Common myeloid progenitor, CD34-positive (primary cell): ENCODE measurements around the gene SH2D3C.

Source experiments
- CTCF ChIA-PET: fragments of 350-600 bp; sonication (Branson Sonifier 250); formaldehyde crosslinking; loops from one replicate; lab custom pipeline; 2021; ENCODE audit warnings: antibody characterized with exemption; lab: Charles Lee
- POLR2A ChIA-PET: fragments of 350-600 bp; sonication (Branson Sonifier 250); formaldehyde crosslinking; loops from one replicate; lab custom pipeline; 2021; ENCODE audit warnings: antibody characterized with exemption; lab: Charles Lee
- DNase-seq, 3 donors: peaks; one replicate each; pipeline versions ENCODE4 v3.0.0 to v3.0.0-alpha.2; 2013
- H3K27ac ChIP-seq, 2 experiments: 1 replicate in 1 of 2; 2 replicates in 1 of 2; pipeline ENCODE4 v1.7.0; 2013; ENCODE audit warnings: inconsistent platforms in 2 of 2, low read length in 2 of 2, mild to moderate bottlenecking in 2 of 2, low read depth in 1 of 2, moderate library complexity in 1 of 2; ENCODE audit not compliant: severe bottlenecking in 2 of 2, insufficient read depth in 1 of 2, poor library complexity in 1 of 2
- H3K27me3 ChIP-seq, 5 experiments: replicated peaks in 2 of 5; 1 replicate in 3 of 5; 2 replicates in 2 of 5; pipeline versions ENCODE4 v1.6.1 to v1.7.0; 2013; ENCODE audit warnings: low read length in 4 of 5, mild to moderate bottlenecking in 2 of 5, moderate library complexity in 2 of 5, inconsistent platforms in 1 of 5; ENCODE audit not compliant: insufficient read depth in 5 of 5, control insufficient read depth in 4 of 5
- H3K36me3 ChIP-seq, 4 experiments: 1 replicate in 2 of 4; 2 replicates in 2 of 4; pipeline versions ENCODE4 v1.6.1 to v1.7.0; 2013; ENCODE audit warnings: low read length in 3 of 4, control low read depth in 1 of 4, mild to moderate bottlenecking in 1 of 4; ENCODE audit not compliant: control insufficient read depth in 4 of 4, insufficient read depth in 4 of 4
- H3K4me1 ChIP-seq, 4 experiments: 1 replicate in 3 of 4; 2 replicates in 1 of 4; pipeline versions ENCODE4 v1.6.1 to v1.7.1; 2013; ENCODE audit warnings: low read length in 3 of 4, mild to moderate bottlenecking in 3 of 4, control low read depth in 1 of 4, inconsistent platforms in 1 of 4, moderate library complexity in 1 of 4; ENCODE audit not compliant: control insufficient read depth in 4 of 4, insufficient read depth in 4 of 4; ENCODE audit errors: control extremely low read depth in 1 of 4
- H3K4me3 ChIP-seq, 7 experiments: 1 replicate in 4 of 7; 2 replicates in 3 of 7; pipeline versions ENCODE4 v1.5.1 to v1.7.0; 2013; ENCODE audit warnings: mild to moderate bottlenecking in 7 of 7, low read length in 6 of 7, moderate library complexity in 6 of 7, inconsistent platforms in 2 of 7, low read depth in 2 of 7, control low read depth in 1 of 7; ENCODE audit not compliant: insufficient read depth in 4 of 7, control insufficient read depth in 1 of 7; ENCODE audit errors: extremely low read depth in 1 of 7
- H3K9me3 ChIP-seq, 5 experiments: 1 replicate in 4 of 5; 2 replicates in 1 of 5; pipeline versions ENCODE4 v1.6.1 to v1.7.1; 2013; ENCODE audit warnings: low read length in 4 of 5, mild to moderate bottlenecking in 2 of 5, inconsistent platforms in 1 of 5, low read depth in 1 of 5, moderate library complexity in 1 of 5; ENCODE audit not compliant: control insufficient read depth in 4 of 5, insufficient read depth in 2 of 5; ENCODE audit errors: control extremely low read depth in 1 of 5
- WGBS: methylation state at CpG from one replicate; pipeline ENCODE4 v1.1.5; 2013; ENCODE audit not compliant: insufficient coverage; 5-methylcytosine and 5-hydroxymethylcytosine counted together

The SH2D3C gene

GRCh38 chr9:127768698-127769097, 9.8 kb downstream of the SH2D3C start:
- Histone ChIP-seq H3K27me3 (no peaks in the 10 kb centered on the region), H3K36me3 (peaks cover 3 to 60% (median 24%) of the 10 kb centered on the region in 4 experiments), H3K4me1 (peaks cover 6 to 62% (median 61%) of the 10 kb centered on the region in 4 experiments), H3K9me3 (no peaks in the 10 kb centered on the region), H3K4me3 (peak overlapping the region in 2 of 7 experiments; percentile 11 to 16), H3K27ac (peak overlapping the region; percentile 25 to 57)
- ChIA-PET POLR2A (no interaction called here), CTCF (interaction anchor here (1.2 to 14.0 kb wide), 5 partner anchors 9 to 107 kb away, joined by 4 to 244 read pairs (median 12); partner anchors contain the start of genes CDK9, SH2D3C and TOR2A)
- peak in 2 of 3 donors; percentile 34 to 38 for DNase-seq
- 70% methylated on average over 6 of the region's 8 CpGs for WGBS

GRCh38 chr9:127767909-127768331, 10.5 kb downstream of the SH2D3C start:
- Histone ChIP-seq H3K4me3 (peak overlapping the region in 2 of 7 experiments; percentile 16 to 45), H3K36me3 (peaks cover 3 to 60% (median 21%) of the 10 kb centered on the region in 4 experiments), H3K27me3 (no peaks in the 10 kb centered on the region), H3K9me3 (no peaks in the 10 kb centered on the region), H3K27ac (peak overlapping the region; percentile 25 to 57), H3K4me1 (peaks cover 6 to 67% (median 63%) of the 10 kb centered on the region in 4 experiments)
- no peak for DNase-seq
- ChIA-PET CTCF (interaction anchor here (0.7 to 14.0 kb wide), 9 partner anchors 8 to 105 kb away, joined by 3 to 244 read pairs (median 3); partner anchors contain the start of genes CDK9, SH2D3C and TOR2A), POLR2A (no interaction called here)
- 83% methylated on average over 8 of the region's 13 CpGs for WGBS

- no peak for DNase-seq
- Histone ChIP-seq H3K27ac (peak overlapping the region in 1 of 2 experiments; percentile 57), H3K36me3 (peaks cover 3 to 57% (median 18%) of the 10 kb centered on the region in 4 experiments), H3K9me3 (no peaks in the 10 kb centered on the region), H3K27me3 (no peaks in the 10 kb centered on the region), H3K4me3 (peak overlapping the region in 2 of 7 experiments; percentile 16 to 45), H3K4me1 (peaks cover 6 to 72% (median 68%) of the 10 kb centered on the region in 4 experiments)
- WGBS, result 0% methylated on average over 1 of the region's 3 CpGs
- CTCF ChIA-PET, result interaction anchor here (1.0 to 14.0 kb wide), 12 partner anchors 8 to 154 kb away, joined by 3 to 244 read pairs (median 4); partner anchors contain the start of genes CDK9, SH2D3C and TOR2A
- POLR2A ChIA-PET, result no interaction called here
Measured at GRCh38 chr9:127767410-127767809, 11.1 kb downstream of the SH2D3C start.

- Histone ChIP-seq H3K27me3 (no peaks in the 10 kb centered on the region), H3K9me3 (no peaks in the 10 kb centered on the region), H3K27ac (no peak overlapping the region), H3K36me3 (peaks cover 7 to 64% (median 22%) of the 10 kb centered on the region in 4 experiments), H3K4me1 (peaks cover 4 to 66% (median 65%) of the 10 kb centered on the region in 4 experiments), H3K4me3 (no peak overlapping the region)
- no peak for DNase-seq
- WGBS, result 100% methylated on average over 1 of the region's 1 CpG
- POLR2A ChIA-PET, result interaction anchor here (1.3 kb wide), 1 partner anchor 17 kb away, joined by 4 read pairs; no protein-coding TSS in a partner anchor
- CTCF ChIA-PET, result interaction anchor here (0.8 to 14.0 kb wide), 11 partner anchors 10 to 156 kb away, joined by 3 to 244 read pairs (median 8); partner anchors contain the start of genes CDK9, SH2D3C and TOR2A
Measured at GRCh38 chr9:127765418-127765817, 13.0 kb downstream of the SH2D3C start.

- Histone ChIP-seq H3K27ac (no peak overlapping the region), H3K4me1 (peaks cover 2 to 52% (median 51%) of the 10 kb centered on the region in 4 experiments), H3K36me3 (peaks cover 7 to 64% (median 29%) of the 10 kb centered on the region in 4 experiments), H3K27me3 (no peaks in the 10 kb centered on the region), H3K9me3 (no peaks in the 10 kb centered on the region), H3K4me3 (no peak overlapping the region)
- WGBS, result 62% methylated on average over 7 of the region's 7 CpGs
- DNase-seq, result peak in 2 of 3 donors; percentile 41 to 53
- POLR2A ChIA-PET, result interaction anchor here (1.5 to 2.7 kb wide), 2 partner anchors 19 to 21 kb away, joined by 6 to 11 read pairs; partner anchors contain the start of gene CDK9
- CTCF ChIA-PET, result interaction anchor here (0.7 to 14.0 kb wide), 14 partner anchors 9 to 158 kb away, joined by 3 to 244 read pairs (median 5); partner anchors contain the start of genes CDK9 and SH2D3C
Measured at GRCh38 chr9:127763918-127764384, 14.5 kb downstream of the SH2D3C start.

GRCh38 chr9:127762111-127762676, 16.3 kb downstream of the SH2D3C start:
- POLR2A ChIA-PET, result interaction anchor here (0.6 to 2.7 kb wide), 3 partner anchors 8 to 42 kb away, joined by 3 to 11 read pairs (median 4); partner anchors contain the start of gene CDK9
- 17% methylated on average over 16 of the region's 16 CpGs for WGBS
- Histone ChIP-seq H3K27me3 (no peaks in the 10 kb centered on the region), H3K4me3 (peak overlapping the region in 1 of 7 experiments; percentile 53), H3K4me1 (peaks cover 0 to 35% (median 33%) of the 10 kb centered on the region in 4 experiments), H3K36me3 (peaks cover 7 to 61% (median 32%) of the 10 kb centered on the region in 4 experiments), H3K9me3 (no peaks in the 10 kb centered on the region), H3K27ac (peak overlapping the region in 1 of 2 experiments; percentile 49)
- peak in 2 of 3 donors; percentile 60 to 64 for DNase-seq
- CTCF ChIA-PET, result interaction anchor here (0.7 to 14.0 kb wide), 9 partner anchors 9 to 148 kb away, joined by 3 to 244 read pairs (median 4); partner anchors contain the start of genes CDK9, SH2D3C and TOR2A
